ENCODE measurements around the gene DCAF8L1. TPM values are rescaled to one million over a fixed set of nuclear protein-coding genes. Genes with fewer than 3 reads are reported as not detected.

Gene DCAF8L1
- total RNA-seq (2022): not detected in 2 replicates
- Bru-seq, nascent RNA: not detected
- BruChase-seq, experiment 1, labeled RNA remaining after a 6-hour chase: not detected
- BruChase-seq, experiment 2, labeled RNA remaining after a 2-hour chase: not detected
- long read RNA-seq: 0 reads

DNA sequence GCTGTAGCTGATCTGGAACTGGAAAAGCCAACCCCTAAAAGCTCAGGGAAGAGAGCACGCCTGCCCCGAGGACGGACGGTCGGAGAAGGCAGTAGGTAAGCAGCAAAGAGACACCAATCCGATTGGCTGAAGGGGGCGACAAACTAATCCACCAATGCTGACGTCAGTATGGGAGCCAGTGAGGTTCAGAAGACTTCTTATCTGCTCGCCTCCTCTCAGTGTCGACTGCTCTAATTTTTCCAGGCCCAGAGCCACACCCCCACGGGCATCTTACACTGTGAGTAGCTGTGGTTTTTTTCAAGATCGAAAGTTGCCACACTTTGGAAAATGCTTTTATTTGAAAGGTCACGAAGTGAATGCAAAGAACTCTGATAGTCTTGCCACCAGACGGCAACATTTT lies at the start of gene DCAF8L1:
Gene DCAF8L1 (minus strand): TSS at position 101 of the 400 bp plus-strand sequence. CDS start 115 bp downstream, outside the sequence.
- H3K4me3 Mint-ChIP-seq (ENCODE audit: low read depth, unreplicated experiment): no peak within 1 kb of the TSS
- no peak for DNase-seq
- no peaks in the 10 kb centered on the region for H3K4me1 Mint-ChIP-seq (ENCODE audit: low read depth, unreplicated experiment)
- no peak within 1 kb of the TSS for H3K27ac Mint-ChIP-seq (ENCODE audit: unreplicated experiment)
- intact Hi-C loops (cut with micrococcal nuclease; ENCODE audit: unreplicated experiment): no loop called here
- H3K36me3 Mint-ChIP-seq (ENCODE audit: insufficient read depth, unreplicated experiment): no peaks in the 10 kb centered on the region
- H3K9me3 Mint-ChIP-seq (ENCODE audit: low read depth, unreplicated experiment): peaks cover 4% of the 10 kb centered on the region
- CTCF ChIA-PET: no interaction called here
- TF ChIP-seq, protein P1, sequence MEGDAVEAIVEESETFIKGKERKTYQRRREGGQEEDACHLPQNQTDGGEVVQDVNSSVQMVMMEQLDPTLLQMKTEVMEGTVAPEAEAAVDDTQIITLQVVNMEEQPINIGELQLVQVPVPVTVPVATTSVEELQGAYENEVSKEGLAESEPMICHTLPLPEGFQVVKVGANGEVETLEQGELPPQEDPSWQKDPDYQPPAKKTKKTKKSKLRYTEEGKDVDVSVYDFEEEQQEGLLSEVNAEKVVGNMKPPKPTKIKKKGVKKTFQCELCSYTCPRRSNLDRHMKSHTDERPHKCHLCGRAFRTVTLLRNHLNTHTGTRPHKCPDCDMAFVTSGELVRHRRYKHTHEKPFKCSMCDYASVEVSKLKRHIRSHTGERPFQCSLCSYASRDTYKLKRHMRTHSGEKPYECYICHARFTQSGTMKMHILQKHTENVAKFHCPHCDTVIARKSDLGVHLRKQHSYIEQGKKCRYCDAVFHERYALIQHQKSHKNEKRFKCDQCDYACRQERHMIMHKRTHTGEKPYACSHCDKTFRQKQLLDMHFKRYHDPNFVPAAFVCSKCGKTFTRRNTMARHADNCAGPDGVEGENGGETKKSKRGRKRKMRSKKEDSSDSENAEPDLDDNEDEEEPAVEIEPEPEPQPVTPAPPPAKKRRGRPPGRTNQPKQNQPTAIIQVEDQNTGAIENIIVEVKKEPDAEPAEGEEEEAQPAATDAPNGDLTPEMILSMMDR (IDR thresholded peaks at IDR 0.05; ENCODE audit: unreplicated experiment): no peak
- no peaks in the 10 kb centered on the region for H3K27me3 Mint-ChIP-seq (ENCODE audit: unreplicated experiment)
- no TSS peak for BruUV-seq (replicated peaks)

GRCh38 chrX:28022371-28022770 lies 41.1 kb upstream of the DCAF8L1 start:
- intact Hi-C loops (cut with micrococcal nuclease; ENCODE audit: unreplicated experiment): no loop called here
- no peak for DNase-seq
- TF ChIP-seq, protein P1 (IDR thresholded peaks at IDR 0.05; ENCODE audit: unreplicated experiment): no peak
- H3K4me1 Mint-ChIP-seq (ENCODE audit: low read depth, unreplicated experiment): no peaks in the 10 kb centered on the region
- CTCF ChIA-PET: no interaction called here
- H3K4me3 Mint-ChIP-seq (ENCODE audit: low read depth, unreplicated experiment): no peak overlapping the region
- no peaks in the 10 kb centered on the region for H3K9me3 Mint-ChIP-seq (ENCODE audit: low read depth, unreplicated experiment)
- no peaks in the 10 kb centered on the region for H3K27me3 Mint-ChIP-seq (ENCODE audit: unreplicated experiment)
- no peaks in the 10 kb centered on the region for H3K36me3 Mint-ChIP-seq (ENCODE audit: insufficient read depth, unreplicated experiment)
- no TSS peak for BruUV-seq (replicated peaks)
- no peak overlapping the region for H3K27ac Mint-ChIP-seq (ENCODE audit: unreplicated experiment)

DNA sequence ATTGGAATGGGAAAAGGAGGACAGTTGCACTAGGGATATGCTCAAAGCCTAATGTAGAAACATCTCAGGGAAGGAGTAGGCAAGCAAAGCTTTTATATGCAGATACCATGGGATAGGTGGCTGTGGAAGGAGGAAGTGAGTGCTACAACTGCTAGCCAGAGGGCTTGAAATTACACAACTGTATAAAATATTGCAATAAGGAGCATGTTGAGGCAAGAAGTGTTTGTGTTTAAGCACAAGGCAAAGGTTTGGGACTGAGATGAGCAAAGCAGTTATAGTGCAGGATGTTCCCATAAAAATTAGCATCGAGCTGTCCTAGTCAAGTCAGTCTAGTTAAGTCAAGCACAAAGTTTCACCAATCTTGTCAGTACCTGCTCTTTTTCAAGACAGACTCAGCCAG lies 35.6 kb upstream of the DCAF8L1 start:
- CTCF ChIA-PET: no interaction called here
- no TSS peak for BruUV-seq (replicated peaks)
- TF ChIP-seq, protein P1 (IDR thresholded peaks at IDR 0.05; ENCODE audit: unreplicated experiment): no peak
- Mint-ChIP-seq H3K27ac (ENCODE audit: unreplicated experiment) (no peak overlapping the region), H3K4me3 (ENCODE audit: low read depth, unreplicated experiment) (no peak overlapping the region), H3K27me3 (ENCODE audit: unreplicated experiment) (no peaks in the 10 kb centered on the region), H3K36me3 (ENCODE audit: insufficient read depth, unreplicated experiment) (no peaks in the 10 kb centered on the region), H3K4me1 (ENCODE audit: low read depth, unreplicated experiment) (no peaks in the 10 kb centered on the region), H3K9me3 (ENCODE audit: low read depth, unreplicated experiment) (no peaks in the 10 kb centered on the region)
- DNase-seq: no peak
- intact Hi-C loops (cut with micrococcal nuclease; ENCODE audit: unreplicated experiment): no loop called here

- DNase-seq: no peak
- no TSS peak for BruUV-seq (replicated peaks)
- no peaks in the 10 kb centered on the region for H3K4me1 Mint-ChIP-seq (ENCODE audit: low read depth, unreplicated experiment)
- CTCF ChIA-PET: no interaction called here
- no peaks in the 10 kb centered on the region for H3K27me3 Mint-ChIP-seq (ENCODE audit: unreplicated experiment)
- no peak overlapping the region for H3K4me3 Mint-ChIP-seq (ENCODE audit: low read depth, unreplicated experiment)
- no peak overlapping the region for H3K27ac Mint-ChIP-seq (ENCODE audit: unreplicated experiment)
- no peaks in the 10 kb centered on the region for H3K36me3 Mint-ChIP-seq (ENCODE audit: insufficient read depth, unreplicated experiment)
- intact Hi-C loops (cut with micrococcal nuclease; ENCODE audit: unreplicated experiment): no loop called here
- TF ChIP-seq, protein P1 (IDR thresholded peaks at IDR 0.05; ENCODE audit: unreplicated experiment): no peak
- no peaks in the 10 kb centered on the region for H3K9me3 Mint-ChIP-seq (ENCODE audit: low read depth, unreplicated experiment)
These were observed 34.7 kb upstream of the DCAF8L1 start for GRCh38 chrX:28015993-28016392.
